ENCODE measurements around the gene MOB1B. TPM values are rescaled to one million over a fixed set of nuclear protein-coding genes. Genes with fewer than 3 reads are reported as not detected.
A peak's percentile ranks its signal among the peaks of the same experiment; 100 is the strongest.

Gene MOB1B
- total RNA-seq (10 to 100 TPM; 10.7 to 16.0 (median 11.2) TPM), total RNA-seq (14.4 to 58.8 (median 27.6) reads per million in 29 experiments)
- total RNA-seq (2013) = 11.4 TPM

DNA sequence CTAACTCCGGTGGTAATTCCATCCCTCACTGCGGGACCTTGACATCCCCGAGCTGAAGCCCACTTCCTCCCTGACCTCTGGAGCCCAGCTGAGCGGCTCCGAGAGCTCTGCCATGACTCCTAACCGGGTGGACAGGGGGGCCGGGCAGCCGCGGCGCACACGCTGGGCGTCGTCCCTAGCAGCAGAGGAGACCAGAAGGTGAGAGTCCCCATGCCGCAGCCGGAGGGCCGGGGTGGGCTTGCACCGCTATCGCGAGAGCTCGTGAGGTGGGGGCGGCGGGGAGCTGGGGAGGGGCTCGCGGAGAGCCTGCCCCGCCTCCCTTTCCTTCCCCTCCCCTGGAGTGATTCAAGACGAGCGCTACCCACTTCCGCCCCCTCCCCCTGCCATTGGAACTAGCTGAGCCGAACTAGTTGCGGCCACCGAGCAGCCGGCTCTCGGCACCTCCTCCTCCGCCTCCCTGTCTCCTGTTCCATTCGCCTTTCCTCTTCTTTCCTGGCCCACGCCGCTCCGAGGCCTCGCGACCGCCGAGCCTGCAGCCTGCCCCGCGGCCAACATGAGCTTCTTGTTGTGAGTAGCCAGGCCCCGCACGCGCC is at the start of gene MOB1B:
Gene MOB1B (plus strand): TSS at position 386 of the 593 bp plus-strand sequence. CDS start 168 bp downstream, at position 554.
- Mint-ChIP-seq H3K27ac (peak within 1 kb of the TSS; percentile 84 to 85), H3K9me3 (no peaks in the 10 kb centered on the region), H3K36me3 (peaks cover 6% of the 10 kb centered on the region), H3K4me1 (peaks cover 37 to 39% (median 38%) of the 10 kb centered on the region in 3 donors), H3K4me3 (peak within 1 kb of the TSS; percentile 94 to 99 (median 98)), H3K27me3 (no peaks in the 10 kb centered on the region)
- Histone ChIP-seq H3K4me1 (ENCODE audit: control insufficient read depth in 1 of 2, extremely low read depth in 1 of 2, insufficient read depth in 2 of 2, low read length in 2 of 2) (peaks cover 2 to 18% of the 10 kb centered on the region in 2 experiments), H3K27me3 (replicated peaks in 1 of 2; ENCODE audit: control insufficient read depth in 2 of 2, extremely low read depth in 1 of 2, insufficient read depth in 2 of 2, low read length in 1 of 2) (peaks cover 0 to 4% of the 10 kb centered on the region in 2 experiments), H3K4me3 (ENCODE audit: control insufficient read depth in 1 of 2, extremely low read depth in 1 of 2, low read length in 1 of 2) (peak within 1 kb of the TSS; percentile 63 to 94), H3K27ac (ENCODE audit: low read length) (peak within 1 kb of the TSS; percentile 39), H3K9me3 (no peaks in the 10 kb centered on the region), H3K36me3 (ENCODE audit: control insufficient read depth in 2 of 2, extremely low read depth in 1 of 2, insufficient read depth in 1 of 2, low read length in 1 of 2) (peaks cover 0 to 6% of the 10 kb centered on the region in 2 donors)
- POLR2A ChIA-PET = interaction anchor here in 1 of 2 donors (0.5 kb wide), 1 partner anchor 107 kb away, joined by 3 read pairs; no protein-coding TSS in a partner anchor
- under 1% methylated on average over 35 of the region's 47 CpGs for WGBS (ENCODE audit: insufficient coverage)
- CTCF ChIA-PET = interaction anchor here (0.6 to 1.3 kb wide), 6 partner anchors 108 to 282 kb away, joined by 3 to 11 read pairs (median 4); no protein-coding TSS in a partner anchor
- DNase-seq (peak; percentile 65 to 90 (median 82)), ATAC-seq (replicated peaks in 1 of 4) (peak; percentile 95 to 97 (median 96))

DNA sequence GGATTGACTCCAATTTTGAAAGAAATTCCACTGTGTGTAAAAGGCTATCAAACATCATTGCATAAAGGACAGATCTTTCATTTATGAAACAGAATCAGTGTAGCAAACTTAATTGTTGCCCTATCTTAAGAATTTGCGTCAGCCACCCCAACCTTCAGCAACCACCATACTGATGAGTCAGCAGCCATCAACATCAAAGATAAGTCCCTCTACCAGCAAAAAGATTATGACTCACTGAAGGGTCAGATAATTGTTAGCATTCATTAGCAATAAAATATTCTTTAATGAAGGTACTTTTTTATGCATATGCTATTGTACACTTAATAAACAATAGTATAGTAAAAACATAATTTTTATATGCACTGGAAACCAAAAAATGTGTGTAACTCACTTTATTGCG is 46.7 kb upstream of the MOB1B start:
- H3K4me3 ChIP-seq (ENCODE audit: control insufficient read depth in 1 of 2, extremely low read depth in 1 of 2, low read length in 1 of 2) = no peak overlapping the region
- DNase-seq (no peak), ATAC-seq (replicated peaks in 1 of 4) (no peak)
- no peaks in the 10 kb centered on the region for H3K27me3 ChIP-seq (replicated peaks in 1 of 2; ENCODE audit: control insufficient read depth in 2 of 2, extremely low read depth in 1 of 2, insufficient read depth in 2 of 2, low read length in 1 of 2)
- ChIA-PET POLR2A (no interaction called here), CTCF (no interaction called here)
- no peak overlapping the region for H3K4me3 Mint-ChIP-seq
- no peaks in the 10 kb centered on the region for H3K36me3 ChIP-seq (ENCODE audit: control insufficient read depth in 2 of 2, extremely low read depth in 1 of 2, insufficient read depth in 1 of 2, low read length in 1 of 2)
- no peaks in the 10 kb centered on the region for H3K9me3 ChIP-seq
- H3K36me3 Mint-ChIP-seq = peaks cover 6% of the 10 kb centered on the region
- no peaks in the 10 kb centered on the region for H3K4me1 ChIP-seq (ENCODE audit: control insufficient read depth in 1 of 2, extremely low read depth in 1 of 2, insufficient read depth in 2 of 2, low read length in 2 of 2)
- H3K27ac Mint-ChIP-seq = no peak overlapping the region
- no peaks in the 10 kb centered on the region for H3K4me1 Mint-ChIP-seq
- H3K27me3 Mint-ChIP-seq = no peaks in the 10 kb centered on the region
- H3K9me3 Mint-ChIP-seq = no peaks in the 10 kb centered on the region
- WGBS (ENCODE audit: insufficient coverage) = no CpG with 5 or more reads among the region's 2 CpGs
- H3K27ac ChIP-seq (ENCODE audit: low read length) = no peak overlapping the region

DNA sequence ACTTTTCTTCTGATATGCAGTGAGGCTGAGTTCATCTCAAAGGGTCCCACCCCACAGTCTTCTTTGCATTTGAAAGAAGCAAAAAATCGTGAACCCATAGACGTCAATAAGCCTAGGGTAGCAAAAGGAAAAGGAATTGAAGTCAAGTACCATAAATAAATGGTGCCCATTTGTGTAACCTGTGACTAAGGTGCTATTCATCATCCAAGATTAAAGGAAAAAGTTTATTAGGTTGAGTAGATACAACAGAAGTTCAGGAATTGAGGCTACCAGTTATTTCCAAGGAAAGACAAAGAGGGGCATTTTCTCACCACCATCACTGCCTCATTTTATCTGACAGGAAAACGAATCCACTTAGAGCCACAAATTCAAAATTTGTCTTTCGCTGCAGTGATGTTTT is 43.7 kb upstream of the MOB1B start:
- Histone ChIP-seq H3K4me1 (ENCODE audit: control insufficient read depth in 1 of 2, extremely low read depth in 1 of 2, insufficient read depth in 2 of 2, low read length in 2 of 2) (no peaks in the 10 kb centered on the region), H3K4me3 (ENCODE audit: control insufficient read depth in 1 of 2, extremely low read depth in 1 of 2, low read length in 1 of 2) (no peak overlapping the region), H3K9me3 (no peaks in the 10 kb centered on the region), H3K36me3 (ENCODE audit: control insufficient read depth in 2 of 2, extremely low read depth in 1 of 2, insufficient read depth in 1 of 2, low read length in 1 of 2) (no peaks in the 10 kb centered on the region), H3K27me3 (replicated peaks in 1 of 2; ENCODE audit: control insufficient read depth in 2 of 2, extremely low read depth in 1 of 2, insufficient read depth in 2 of 2, low read length in 1 of 2) (no peaks in the 10 kb centered on the region), H3K27ac (ENCODE audit: low read length) (no peak overlapping the region)
- Mint-ChIP-seq H3K9me3 (no peaks in the 10 kb centered on the region), H3K4me3 (no peak overlapping the region), H3K36me3 (peaks cover 2% of the 10 kb centered on the region), H3K4me1 (peaks cover 0 to 7% (median 7%) of the 10 kb centered on the region in 3 donors), H3K27ac (no peak overlapping the region), H3K27me3 (no peaks in the 10 kb centered on the region)
- POLR2A ChIA-PET = no interaction called here
- CTCF ChIA-PET = interaction anchor here in 1 of 2 donors (0.6 kb wide), 1 partner anchor 73 kb away, joined by 4 read pairs; no protein-coding TSS in a partner anchor
- WGBS (ENCODE audit: insufficient coverage) = no CpG with 5 or more reads among the region's 4 CpGs
- DNase-seq = no peak
- no peak for ATAC-seq (replicated peaks in 1 of 4)

DNA sequence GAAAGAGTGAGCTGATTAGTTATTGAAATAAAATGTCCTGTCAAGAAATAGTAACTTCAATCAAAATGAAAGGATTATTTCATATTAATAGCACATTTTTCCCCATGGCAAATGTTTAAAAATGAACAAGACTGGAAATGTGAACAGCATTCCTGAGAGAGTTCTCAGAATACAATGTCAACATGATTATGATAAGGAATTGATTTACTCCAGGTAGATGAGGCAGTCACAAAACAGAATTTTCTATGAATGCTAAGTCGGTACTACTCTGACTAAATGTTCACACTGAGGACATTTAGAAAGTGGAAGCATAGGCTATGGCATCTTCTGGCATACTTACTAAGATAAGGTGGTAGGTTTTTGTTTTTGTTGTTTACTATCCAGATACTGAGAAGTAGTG is 43.1 kb upstream of the MOB1B start:
- no peak overlapping the region for H3K27ac ChIP-seq (ENCODE audit: low read length)
- no peak for ATAC-seq (replicated peaks in 1 of 4)
- Mint-ChIP-seq H3K27me3 (no peaks in the 10 kb centered on the region), H3K4me1 (peaks cover 0 to 8% (median 8%) of the 10 kb centered on the region in 3 donors), H3K9me3 (no peaks in the 10 kb centered on the region), H3K27ac (no peak overlapping the region), H3K36me3 (peaks cover 2% of the 10 kb centered on the region), H3K4me3 (no peak overlapping the region)
- H3K27me3 ChIP-seq (replicated peaks in 1 of 2; ENCODE audit: control insufficient read depth in 2 of 2, extremely low read depth in 1 of 2, insufficient read depth in 2 of 2, low read length in 1 of 2) = no peaks in the 10 kb centered on the region
- DNase-seq = no peak
- ChIA-PET POLR2A (no interaction called here), CTCF (no interaction called here)
- WGBS (ENCODE audit: insufficient coverage) = no CpG with 5 or more reads among the region's 1 CpG
- no peaks in the 10 kb centered on the region for H3K4me1 ChIP-seq (ENCODE audit: control insufficient read depth in 1 of 2, extremely low read depth in 1 of 2, insufficient read depth in 2 of 2, low read length in 2 of 2)
- H3K36me3 ChIP-seq (ENCODE audit: control insufficient read depth in 2 of 2, extremely low read depth in 1 of 2, insufficient read depth in 1 of 2, low read length in 1 of 2) = no peaks in the 10 kb centered on the region
- H3K4me3 ChIP-seq (ENCODE audit: control insufficient read depth in 1 of 2, extremely low read depth in 1 of 2, low read length in 1 of 2) = no peak overlapping the region
- H3K9me3 ChIP-seq = no peaks in the 10 kb centered on the region

DNA sequence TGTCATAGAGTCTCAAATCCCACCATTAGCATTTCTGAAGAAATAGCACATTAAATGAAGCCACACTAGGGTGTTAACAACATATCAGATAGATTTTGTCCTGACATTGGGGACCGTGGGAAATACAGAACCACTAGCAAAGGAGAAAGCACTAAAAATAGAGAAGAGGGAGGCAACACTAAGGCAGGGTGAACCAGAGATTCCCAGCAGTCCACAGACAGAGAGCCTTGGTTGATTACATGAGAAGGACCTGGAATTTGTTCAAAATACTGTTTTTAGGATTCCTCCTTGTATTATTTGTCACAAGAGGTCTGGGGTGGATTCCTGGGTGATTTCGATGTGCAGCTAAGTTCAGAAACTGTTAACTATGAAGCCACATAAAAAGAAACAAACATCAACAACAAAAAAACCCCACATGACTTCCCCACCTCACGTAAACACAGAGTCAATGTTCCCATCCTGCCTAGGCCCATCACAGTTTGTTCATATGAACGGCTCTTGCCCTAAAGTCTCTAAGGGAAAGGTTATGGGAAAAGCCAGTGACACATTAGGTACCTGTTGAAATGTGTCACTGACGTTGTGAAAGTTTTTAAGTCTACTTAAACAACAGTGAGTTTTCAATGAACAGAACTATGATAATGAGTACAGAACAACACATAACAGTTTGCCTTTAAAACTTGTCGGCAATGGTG is 38.9 kb upstream of the MOB1B start:
- Histone ChIP-seq H3K4me3 (ENCODE audit: control insufficient read depth in 1 of 2, extremely low read depth in 1 of 2, low read length in 1 of 2) (no peak overlapping the region), H3K27me3 (replicated peaks in 1 of 2; ENCODE audit: control insufficient read depth in 2 of 2, extremely low read depth in 1 of 2, insufficient read depth in 2 of 2, low read length in 1 of 2) (no peaks in the 10 kb centered on the region), H3K36me3 (ENCODE audit: control insufficient read depth in 2 of 2, extremely low read depth in 1 of 2, insufficient read depth in 1 of 2, low read length in 1 of 2) (no peaks in the 10 kb centered on the region), H3K9me3 (no peaks in the 10 kb centered on the region), H3K4me1 (ENCODE audit: control insufficient read depth in 1 of 2, extremely low read depth in 1 of 2, insufficient read depth in 2 of 2, low read length in 2 of 2) (no peaks in the 10 kb centered on the region), H3K27ac (ENCODE audit: low read length) (no peak overlapping the region)
- Mint-ChIP-seq H3K4me3 (no peak overlapping the region), H3K36me3 (no peaks in the 10 kb centered on the region), H3K27ac (no peak overlapping the region), H3K27me3 (no peaks in the 10 kb centered on the region), H3K4me1 (peaks cover 0 to 8% (median 8%) of the 10 kb centered on the region in 3 donors), H3K9me3 (no peaks in the 10 kb centered on the region)
- DNase-seq = no peak
- WGBS (ENCODE audit: insufficient coverage) = 25% methylated on average over 2 of the region's 6 CpGs
- CTCF ChIA-PET = no interaction called here
- POLR2A ChIA-PET = no interaction called here
- ATAC-seq (replicated peaks in 1 of 4) = peak in 1 of 4 experiments; percentile 29

DNA sequence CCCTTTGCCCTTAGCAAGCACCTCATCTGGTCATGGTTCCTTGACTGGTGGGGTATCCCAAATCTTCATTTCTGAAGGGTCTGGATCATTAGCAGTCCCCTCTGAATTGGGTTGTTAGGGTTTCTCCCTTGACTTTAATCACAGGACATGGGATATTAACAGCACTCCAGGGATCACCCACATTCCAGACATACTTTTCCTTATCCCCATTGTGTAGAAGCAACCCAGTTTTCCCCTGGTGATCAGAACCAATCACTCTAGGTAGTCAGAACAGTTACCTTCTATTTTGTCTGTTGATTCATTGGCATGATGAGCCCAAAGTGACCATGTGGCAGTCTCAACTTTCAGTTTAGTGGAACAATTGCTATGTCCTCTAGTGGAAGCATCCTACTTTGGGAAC is 33.4 kb upstream of the MOB1B start:
- Mint-ChIP-seq H3K27ac (no peak overlapping the region), H3K4me1 (no peaks in the 10 kb centered on the region), H3K27me3 (peaks cover 0 to 3% of the 10 kb centered on the region in 2 donors), H3K9me3 (no peaks in the 10 kb centered on the region), H3K36me3 (no peaks in the 10 kb centered on the region), H3K4me3 (no peak overlapping the region)
- Histone ChIP-seq H3K9me3 (no peaks in the 10 kb centered on the region), H3K4me3 (ENCODE audit: control insufficient read depth in 1 of 2, extremely low read depth in 1 of 2, low read length in 1 of 2) (no peak overlapping the region), H3K4me1 (ENCODE audit: control insufficient read depth in 1 of 2, extremely low read depth in 1 of 2, insufficient read depth in 2 of 2, low read length in 2 of 2) (no peaks in the 10 kb centered on the region), H3K27me3 (replicated peaks in 1 of 2; ENCODE audit: control insufficient read depth in 2 of 2, extremely low read depth in 1 of 2, insufficient read depth in 2 of 2, low read length in 1 of 2) (peaks cover 0 to 2% of the 10 kb centered on the region in 2 experiments), H3K27ac (ENCODE audit: low read length) (no peak overlapping the region), H3K36me3 (ENCODE audit: control insufficient read depth in 2 of 2, extremely low read depth in 1 of 2, insufficient read depth in 1 of 2, low read length in 1 of 2) (no peaks in the 10 kb centered on the region)
- DNase-seq (no peak), ATAC-seq (replicated peaks in 1 of 4) (no peak)
- ChIA-PET POLR2A (interaction anchor here in 1 of 2 donors (0.6 kb wide), 1 partner anchor 116 kb away, joined by 3 read pairs; no protein-coding TSS in a partner anchor), CTCF (interaction anchor here in 1 of 2 donors (0.6 kb wide), 1 partner anchor 146 kb away, joined by 3 read pairs; no protein-coding TSS in a partner anchor)
